ENCODE results near the gene ARPC4.
"Not testable (repeated sequence)": the region's sequence is repeated elsewhere in the genome, so short reads cannot be mapped to it uniquely, and the experiment has no call there.

Gene ARPC4

GRCh38 chr3:9838856-9839255 lies 46.0 kb downstream of the ARPC4 start:
- peaks cover 30% of the 10 kb centered on the region for H3K36me3 ChIP-seq
- no peak overlapping the region for H3K27ac ChIP-seq

GRCh38 chr3:9841015-9841414 lies 48.1 kb downstream of the ARPC4 start:
- no peaks in the 10 kb centered on the region for H3K27me3 ChIP-seq (ENCODE audit: insufficient read depth, low read depth, severe bottlenecking)
- no peaks in the 10 kb centered on the region for H3K9me3 ChIP-seq (ENCODE audit: severe bottlenecking)
- DNase-seq: no peak
- TF ChIP-seq CTCF (IDR thresholded peaks at IDR 0.05; ENCODE audit: low read depth, low read length): no peak
- peaks cover 23% of the 10 kb centered on the region for H3K36me3 ChIP-seq
- H3K27ac ChIP-seq: no peak overlapping the region
- no peak overlapping the region for H3K4me3 ChIP-seq (ENCODE audit: low read depth, low read length)

More at GRCh38 chr3:9838856-9839255, 46.0 kb downstream of the ARPC4 start:
- H3K4me3 ChIP-seq (ENCODE audit: low read depth, low read length): no peak overlapping the region
- no peak for DNase-seq
- H3K9me3 ChIP-seq (ENCODE audit: severe bottlenecking): no peaks in the 10 kb centered on the region
- TF ChIP-seq CTCF (IDR thresholded peaks at IDR 0.05; ENCODE audit: low read depth, low read length): no peak
- no peaks in the 10 kb centered on the region for H3K27me3 ChIP-seq (ENCODE audit: insufficient read depth, low read depth, severe bottlenecking)

- peak within 1 kb of the TSS; percentile 34; the same call in 1 of the 2 replicates for H3K27ac ChIP-seq
- peaks cover 23% of the 10 kb centered on the region for H3K36me3 ChIP-seq
- peak; percentile 96 for DNase-seq
- peak within 1 kb of the TSS; percentile 70 for H3K4me3 ChIP-seq (ENCODE audit: low read depth, low read length)
- no peaks in the 10 kb centered on the region for H3K27me3 ChIP-seq (ENCODE audit: insufficient read depth, low read depth, severe bottlenecking)
- H3K9me3 ChIP-seq (ENCODE audit: severe bottlenecking): peaks cover 3% of the 10 kb centered on the region
- TF ChIP-seq CTCF (IDR thresholded peaks at IDR 0.05; ENCODE audit: low read depth, low read length): no peak
These were observed 51.0 kb downstream of the ARPC4 start, which contains the start of gene RPUSD3 for GRCh38 chr3:9843715-9844438. TSS of gene RPUSD3 (minus strand) at chr3:9844008. CDS start at chr3:9843990, 18 bp downstream.

- H3K27ac ChIP-seq: no peak overlapping the region
- H3K4me3 ChIP-seq (ENCODE audit: low read depth, low read length): no peak overlapping the region
- H3K27me3 ChIP-seq (ENCODE audit: insufficient read depth, low read depth, severe bottlenecking): no peaks in the 10 kb centered on the region
- peaks cover 11% of the 10 kb centered on the region for H3K36me3 ChIP-seq
- H3K9me3 ChIP-seq (ENCODE audit: severe bottlenecking): peaks cover 3% of the 10 kb centered on the region
- no peak for TF ChIP-seq CTCF (IDR thresholded peaks at IDR 0.05; ENCODE audit: low read depth, low read length)
- DNase-seq: no peak
These were observed 53.3 kb downstream of the ARPC4 start for GRCh38 chr3:9846231-9846630.

GRCh38 chr3:9846931-9847488 lies 54.1 kb downstream of the ARPC4 start:
- Histone ChIP-seq H3K36me3 (peaks cover 5% of the 10 kb centered on the region; the same call in 1 of the 2 replicates), H3K4me3 (ENCODE audit: low read depth, low read length) (no peak overlapping the region), H3K27me3 (ENCODE audit: insufficient read depth, low read depth, severe bottlenecking) (no peaks in the 10 kb centered on the region), H3K9me3 (ENCODE audit: severe bottlenecking) (peaks cover 3% of the 10 kb centered on the region), H3K27ac (no peak overlapping the region)
- TF ChIP-seq CTCF (IDR thresholded peaks at IDR 0.05; ENCODE audit: low read depth, low read length): no peak
- no peak for DNase-seq

GRCh38 chr3:9847870-9848269 lies 55.0 kb downstream of the ARPC4 start:
- not testable (repeated sequence) for H3K4me3 ChIP-seq (ENCODE audit: low read depth, low read length); H3K9me3 ChIP-seq (ENCODE audit: severe bottlenecking); DNase-seq; H3K27me3 ChIP-seq (ENCODE audit: insufficient read depth, low read depth, severe bottlenecking); H3K36me3 ChIP-seq
- H3K27ac ChIP-seq: peak overlapping the region; percentile 15

- DNase-seq; H3K36me3 ChIP-seq; H3K9me3 ChIP-seq (ENCODE audit: severe bottlenecking); H3K4me3 ChIP-seq (ENCODE audit: low read depth, low read length); H3K27me3 ChIP-seq (ENCODE audit: insufficient read depth, low read depth, severe bottlenecking): not testable (repeated sequence)
- H3K27ac ChIP-seq: peak overlapping the region; percentile 15
These were observed 56.0 kb downstream of the ARPC4 start for GRCh38 chr3:9848860-9849259.

- not testable (repeated sequence) for H3K4me3 ChIP-seq (ENCODE audit: low read depth, low read length); H3K27ac ChIP-seq; DNase-seq; H3K36me3 ChIP-seq; H3K27me3 ChIP-seq (ENCODE audit: insufficient read depth, low read depth, severe bottlenecking); H3K9me3 ChIP-seq (ENCODE audit: severe bottlenecking)
These were observed 58.5 kb downstream of the ARPC4 start for GRCh38 chr3:9851383-9851782.

GRCh38 chr3:9851926-9852325 lies 59.0 kb downstream of the ARPC4 start:
- not testable (repeated sequence) for H3K9me3 ChIP-seq (ENCODE audit: severe bottlenecking); H3K27ac ChIP-seq; H3K4me3 ChIP-seq (ENCODE audit: low read depth, low read length); H3K36me3 ChIP-seq; H3K27me3 ChIP-seq (ENCODE audit: insufficient read depth, low read depth, severe bottlenecking); DNase-seq
